GM21528 (cell line): ENCODE results near the gene ADPRHL1.
"Not testable (repeated sequence)": the region's sequence is repeated elsewhere in the genome, so short reads cannot be mapped to it uniquely, and the experiment has no call there.

ENCODE experiments used
- ATAC-seq: cut with Tn5 transposase; IDR thresholded peaks from one replicate; pipeline ENCODE4 v1.9.1; 2021; ENCODE audit warnings: mild to moderate bottlenecking, moderate library complexity; ENCODE audit not compliant: unreplicated experiment, low FRiP score

Gene ADPRHL1

GRCh38 chr13:113383089-113383488 is 70.2 kb downstream of the ADPRHL1 start:
- ATAC-seq, result no peak

GRCh38 chr13:113382542-113382941 is 70.7 kb downstream of the ADPRHL1 start:
- ATAC-seq, result not testable (repeated sequence)

DNA sequence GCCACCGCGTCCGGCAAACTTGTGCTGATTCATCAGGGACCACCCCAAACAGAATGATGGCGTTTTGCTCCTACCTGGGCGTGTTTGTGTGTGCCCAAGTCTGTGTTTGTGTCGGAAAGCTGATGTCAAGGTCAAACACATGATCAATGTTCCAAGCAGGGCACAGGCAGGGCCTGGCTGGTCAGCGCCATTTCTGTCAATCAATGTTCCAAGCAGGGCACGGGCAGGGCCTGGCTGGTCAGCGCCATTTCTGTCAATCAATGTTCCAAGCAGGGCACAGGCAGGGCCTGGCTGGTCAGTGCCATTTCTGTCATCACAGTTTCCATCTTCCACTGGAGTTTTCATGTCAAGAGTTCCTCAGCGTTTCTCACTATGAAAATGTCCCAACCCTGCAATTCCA is 74.5 kb downstream of the ADPRHL1 start:
- ATAC-seq, result no peak

DNA sequence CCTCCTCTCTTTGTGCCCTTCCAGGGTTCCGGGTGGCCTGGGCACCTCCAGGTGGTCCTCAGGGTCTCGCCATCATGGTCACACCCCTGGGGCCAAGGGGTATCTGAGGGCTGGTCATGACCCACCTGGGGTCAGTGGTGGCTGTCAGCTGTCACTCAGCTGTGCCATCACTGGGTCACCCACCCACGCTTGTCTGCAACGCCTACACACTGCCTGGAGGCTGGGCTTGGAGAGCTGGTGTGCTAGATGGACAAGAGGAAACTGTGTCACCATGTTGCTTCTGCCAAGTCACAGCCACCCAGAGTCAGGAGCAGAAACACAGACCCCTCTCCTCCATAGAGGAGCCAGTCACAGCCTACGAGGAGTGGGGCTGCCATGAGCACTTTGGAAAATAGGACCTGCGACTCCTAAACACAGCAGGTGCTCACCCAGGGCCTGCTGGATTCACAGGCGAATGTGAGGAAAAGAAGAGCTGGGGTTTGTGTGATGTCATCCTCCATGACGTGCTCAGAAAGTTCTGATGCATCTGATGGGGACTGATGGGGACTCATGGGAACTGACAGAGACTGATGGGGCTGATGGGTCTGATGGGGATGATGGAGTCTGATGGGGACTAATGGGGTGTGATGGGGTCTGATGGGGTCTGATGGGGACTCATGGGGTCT is 78.6 kb downstream of the ADPRHL1 start:
- ATAC-seq, result no peak

- no peak for ATAC-seq
Observed at GRCh38 chr13:113373811-113374485, 79.3 kb downstream of the ADPRHL1 start.

DNA sequence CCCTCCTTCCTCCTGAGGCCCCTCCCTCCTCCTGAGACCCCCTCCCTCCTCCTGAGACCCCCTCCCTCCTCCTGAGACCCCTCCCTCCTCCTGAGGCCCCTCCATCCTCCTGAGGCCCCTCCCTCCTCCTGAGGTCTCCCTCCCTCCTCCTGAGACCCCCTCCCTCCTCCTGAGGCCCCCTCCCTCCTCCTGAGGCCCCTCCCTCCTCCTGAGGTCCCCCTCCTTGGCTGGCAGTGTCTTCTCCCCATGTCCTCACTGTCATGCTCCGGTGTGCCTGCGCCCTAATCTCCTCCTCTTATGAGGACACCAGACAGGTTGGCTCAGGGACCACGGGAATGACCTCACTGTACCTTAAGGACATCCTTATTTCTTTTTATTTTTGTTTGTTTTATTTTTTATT is 81.6 kb downstream of the ADPRHL1 start:
- not testable (repeated sequence) for ATAC-seq

- ATAC-seq, result no peak
Observed at GRCh38 chr13:113371061-113371460, 82.2 kb downstream of the ADPRHL1 start.

DNA sequence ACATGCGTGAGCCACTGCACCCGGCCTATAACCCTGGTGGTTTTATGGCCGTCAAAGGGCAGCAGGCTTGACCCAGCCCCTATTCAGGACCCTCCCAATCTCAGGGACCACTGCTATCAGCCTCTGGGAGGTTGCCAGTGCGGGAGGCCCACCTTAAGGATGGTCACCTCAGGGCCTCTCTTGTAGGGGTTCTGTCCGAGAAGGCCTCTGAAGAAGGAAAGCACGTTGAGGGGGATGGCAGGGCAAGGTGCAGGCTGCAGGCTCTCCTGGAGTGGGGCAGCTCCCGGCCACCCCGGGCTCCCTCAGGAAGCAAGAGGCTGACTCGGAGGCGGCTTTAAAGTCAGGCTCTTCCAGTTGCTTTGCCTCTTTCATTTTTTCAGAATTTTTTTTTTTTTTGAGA is 83.4 kb downstream of the ADPRHL1 start:
- no peak for ATAC-seq

- ATAC-seq, result no peak
Observed at GRCh38 chr13:113369189-113369588, 84.1 kb downstream of the ADPRHL1 start.

DNA sequence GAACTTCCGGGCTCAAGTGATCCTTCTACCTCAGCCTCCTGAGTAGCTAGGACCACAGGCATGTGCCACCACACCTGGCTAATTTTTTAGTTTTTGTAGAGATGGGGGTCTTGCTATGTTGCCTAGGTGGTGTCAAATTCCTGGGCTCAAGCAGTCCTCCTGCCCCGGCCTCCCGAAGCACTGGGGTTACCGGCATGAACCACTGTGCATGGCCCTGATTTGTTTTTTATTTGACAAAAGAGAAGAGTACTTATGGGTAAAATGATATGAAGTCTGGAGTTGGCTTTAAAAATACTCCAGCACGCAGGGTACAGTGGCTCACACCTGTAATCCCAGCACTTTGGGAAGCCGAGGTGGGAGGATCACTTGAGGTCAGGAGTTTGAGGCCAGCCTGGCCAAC is 84.9 kb downstream of the ADPRHL1 start:
- ATAC-seq, result not testable (repeated sequence)

DNA sequence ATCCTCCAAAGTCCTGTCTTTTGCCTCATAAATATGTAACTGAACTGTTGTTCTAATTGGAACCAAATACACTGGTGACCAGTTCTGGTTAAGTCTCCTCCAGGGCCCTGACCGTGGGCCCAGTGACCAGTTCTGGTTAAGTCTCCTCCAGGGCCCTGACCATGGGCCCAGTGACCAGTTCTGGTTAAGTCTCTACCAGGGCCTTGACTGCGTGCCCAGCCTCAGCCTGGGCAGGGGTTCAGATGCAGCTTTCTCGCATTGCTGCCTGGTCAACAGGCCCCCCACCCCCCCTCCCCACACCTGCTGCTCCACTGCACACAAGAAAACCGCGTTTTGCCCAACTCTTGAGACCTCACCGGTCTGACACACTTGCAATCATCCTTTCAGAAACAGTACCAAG is 85.5 kb downstream of the ADPRHL1 start:
- no peak for ATAC-seq

DNA sequence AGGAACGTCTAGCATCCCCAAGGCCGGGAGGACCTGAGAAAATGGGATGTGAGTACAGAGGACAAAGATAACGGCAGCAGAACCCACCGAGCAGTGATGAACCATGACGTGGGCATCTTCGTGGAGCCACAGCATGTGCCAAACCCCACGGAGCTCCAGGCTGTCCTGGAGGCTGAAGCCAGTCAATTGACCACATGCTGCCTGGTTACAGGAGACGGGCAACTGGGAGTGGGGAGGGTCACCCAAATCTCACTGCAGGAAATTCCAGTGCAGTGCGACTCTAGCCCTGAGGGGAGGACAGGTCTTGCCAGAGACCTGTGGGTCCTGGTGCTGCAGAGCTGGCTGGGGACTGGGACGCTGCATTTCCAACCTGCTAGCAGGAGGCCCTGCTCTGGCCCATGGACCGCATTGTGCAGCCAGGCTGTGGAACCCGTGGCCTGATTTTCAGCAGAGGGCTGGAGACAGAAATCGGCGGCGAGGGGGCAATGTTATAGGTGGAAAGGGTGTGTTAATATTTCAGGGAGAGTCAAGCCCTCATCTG is 86.2 kb downstream of the ADPRHL1 start:
- ATAC-seq, result no peak

GRCh38 chr13:113365971-113366588 is 87.2 kb downstream of the ADPRHL1 start:
- no peak for ATAC-seq

- ATAC-seq, result no peak
Observed at GRCh38 chr13:113365583-113365970, 87.7 kb downstream of the ADPRHL1 start.

- ATAC-seq, result no peak
Observed at GRCh38 chr13:113364901-113365582, 88.2 kb downstream of the ADPRHL1 start.

GRCh38 chr13:113364311-113364889 is 88.9 kb downstream of the ADPRHL1 start:
- no peak for ATAC-seq

DNA sequence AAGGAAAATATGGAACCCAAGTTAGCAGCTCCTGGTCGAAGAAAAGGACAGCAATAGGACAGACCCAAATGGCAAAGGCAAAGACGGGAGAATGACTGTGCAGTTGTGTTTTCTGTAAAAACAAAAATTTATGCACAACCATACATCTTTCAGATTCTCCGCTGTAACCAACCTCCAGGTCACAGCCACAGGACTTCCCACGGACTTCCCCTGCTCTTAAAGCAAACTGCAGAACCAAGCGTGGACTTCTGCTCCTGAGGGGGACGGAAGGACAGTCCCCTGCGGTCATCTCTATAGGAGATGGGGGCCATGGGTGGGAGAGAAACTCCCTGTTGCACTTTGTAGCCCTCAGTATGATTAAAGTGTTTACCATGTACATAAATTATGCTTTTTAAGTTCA is 91.9 kb downstream of the ADPRHL1 start:
- ATAC-seq, result no peak

DNA sequence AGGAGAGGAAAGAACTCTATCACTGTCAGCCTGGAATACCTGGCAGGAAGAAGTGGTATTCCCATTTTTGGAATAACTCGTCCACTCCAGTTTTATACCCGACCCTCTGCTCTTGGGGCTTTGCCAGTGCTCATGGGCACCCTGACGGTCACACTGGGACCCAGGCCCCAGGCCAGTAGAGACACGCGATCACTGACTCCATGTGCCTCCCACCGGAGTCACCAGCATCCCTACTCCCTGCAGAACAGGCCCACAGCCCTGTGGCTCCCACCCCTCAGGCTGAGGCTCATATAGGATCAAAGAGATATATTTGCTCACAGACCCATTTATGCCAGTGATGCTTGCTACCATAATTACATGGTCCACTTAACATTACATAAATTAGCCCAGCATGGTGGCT is 92.8 kb downstream of the ADPRHL1 start:
- ATAC-seq, result no peak

GRCh38 chr13:113359571-113359970 is 93.7 kb downstream of the ADPRHL1 start:
- ATAC-seq, result no peak

DNA sequence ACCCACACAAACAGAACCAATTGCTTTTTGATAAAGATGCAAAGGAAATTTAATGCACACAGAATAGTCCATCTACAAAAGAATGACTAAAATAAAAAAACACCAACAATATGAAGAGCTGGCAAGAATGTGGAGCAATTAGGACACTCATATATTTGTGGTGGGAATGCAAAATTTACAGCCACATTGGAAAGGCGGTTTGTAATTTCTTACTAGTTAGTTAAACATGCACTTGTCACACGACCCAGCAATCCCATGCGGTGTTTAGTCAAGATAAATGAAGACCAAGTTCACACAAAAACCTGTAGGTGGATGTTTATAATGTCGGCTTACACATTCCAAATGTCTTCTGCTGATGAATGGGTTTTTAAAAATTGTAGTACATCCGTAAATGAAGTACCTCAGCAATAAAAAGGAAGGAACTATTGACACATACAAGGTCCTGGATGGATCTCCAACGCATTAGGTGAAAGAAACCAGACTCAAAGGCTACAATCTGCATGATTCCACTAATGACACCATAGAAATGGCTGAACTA is 94.6 kb downstream of the ADPRHL1 start:
- ATAC-seq, result no peak
